Measurements from ENCODE around the gene FOXR1.

FOXR1 gene

GRCh38 chr11:119029340-119030028 is 57.9 kb downstream of the FOXR1 start (continued):
- no peak for TF ChIP-seq ZNF449 (tag by site-specific recombination; IDR thresholded peaks at IDR 0.05)
- TF ChIP-seq ZNF138 (tag by site-specific recombination; IDR thresholded peaks at IDR 0.05; ENCODE audit: borderline replicate concordance), result no peak
- no peak for TF ChIP-seq ZNF544 (tag by site-specific recombination; IDR thresholded peaks at IDR 0.05)
- no peak for TF ChIP-seq SP3 (tag by site-specific recombination; IDR thresholded peaks at IDR 0.05)
- no peak for TF ChIP-seq ZNF112 (tag by site-specific recombination; IDR thresholded peaks at IDR 0.05)
- TF ChIP-seq ZNF560 (tag by site-specific recombination; IDR thresholded peaks at IDR 0.05; ENCODE audit: borderline replicate concordance), result no peak
- TF ChIP-seq ZNF513 (tag by site-specific recombination; IDR thresholded peaks at IDR 0.05), result no peak
- no peak for TF ChIP-seq CTCF (tag by site-specific recombination; IDR thresholded peaks at IDR 0.05)
- no peak for TF ChIP-seq ZNF155 (tag by site-specific recombination; IDR thresholded peaks at IDR 0.05)
- no peak for TF ChIP-seq ZNF747 (tag by site-specific recombination; IDR thresholded peaks at IDR 0.05)
- TF ChIP-seq AEBP2 (tag by site-specific recombination; IDR thresholded peaks at IDR 0.05; ENCODE audit: borderline replicate concordance), result no peak
- TF ChIP-seq ZNF394 (tag by site-specific recombination; IDR thresholded peaks at IDR 0.05; ENCODE audit: borderline replicate concordance), result no peak
- TF ChIP-seq ZNF558 (tag by site-specific recombination; IDR thresholded peaks at IDR 0.05), result no peak
- TF ChIP-seq ZNF146 (tag by site-specific recombination; IDR thresholded peaks at IDR 0.05), result no peak
- TF ChIP-seq ZNF23 (tag by site-specific recombination; IDR thresholded peaks at IDR 0.05; ENCODE audit: borderline replicate concordance), result no peak
- TF ChIP-seq KLF8 (tag by site-specific recombination; IDR thresholded peaks at IDR 0.05), result no peak
- no peak for TF ChIP-seq ZNF274 (IDR thresholded peaks at IDR 0.05; ENCODE audit: low read length)
- TF ChIP-seq ZNF274 (tag by site-specific recombination; IDR thresholded peaks at IDR 0.05; ENCODE audit: borderline replicate concordance), result no peak
- no peak for TF ChIP-seq ZNF280C (tag by site-specific recombination; IDR thresholded peaks at IDR 0.05)
- TF ChIP-seq ZNF704 (tag by site-specific recombination; IDR thresholded peaks at IDR 0.05), result no peak
- no peak for TF ChIP-seq IKZF3 (tag by site-specific recombination; IDR thresholded peaks at IDR 0.05)
- no peak for TF ChIP-seq PATZ1 (tag by site-specific recombination; IDR thresholded peaks at IDR 0.05)
- TF ChIP-seq ZNF366 (tag by site-specific recombination; conservative IDR thresholded peaks at IDR 0.05), result no peak
- TF ChIP-seq GLIS1 (tag by site-specific recombination; IDR thresholded peaks at IDR 0.05), result peak; percentile 83
- TF ChIP-seq ZNF658 (tag by site-specific recombination; IDR thresholded peaks at IDR 0.05), result no peak
- no peak for TF ChIP-seq GFI1B (tag by site-specific recombination; IDR thresholded peaks at IDR 0.05)
- TF ChIP-seq ZNF660 (tag by site-specific recombination; IDR thresholded peaks at IDR 0.05), result no peak
- TF ChIP-seq ZNF621 (tag by site-specific recombination; IDR thresholded peaks at IDR 0.05), result no peak

All from HEK293 (cell line).